Endothelial cell (in vitro differentiated cells): ENCODE measurements around the gene TAF5. TPM values are rescaled to one million over a fixed set of nuclear protein-coding genes. Genes with fewer than 3 reads are reported as not detected.
A peak's percentile ranks its signal among the peaks of the same experiment; 100 is the strongest.

Experiments
- DNase-seq: peaks from one replicate; pipeline ENCODE4 v3.0.0; 2021; ENCODE audit warnings: low spot score
- H3K27ac Mint-ChIP-seq: one replicate; pipeline ENCODE4 v1.8.0; 2021; ENCODE audit warnings: mixed read lengths, inconsistent platforms; ENCODE audit not compliant: unreplicated experiment
- H3K27me3 Mint-ChIP-seq: one replicate; pipeline ENCODE4 v1.8.0; 2021; ENCODE audit warnings: mild to moderate bottlenecking, moderate library complexity, mixed read lengths, inconsistent platforms; ENCODE audit not compliant: unreplicated experiment
- H3K36me3 Mint-ChIP-seq: one replicate; pipeline ENCODE4 v1.8.0; 2021; ENCODE audit warnings: mild to moderate bottlenecking, low read depth, mixed read lengths, inconsistent platforms; ENCODE audit not compliant: unreplicated experiment
- H3K4me1 Mint-ChIP-seq: one replicate; pipeline ENCODE4 v1.8.0; 2021; ENCODE audit warnings: mild to moderate bottlenecking, mixed read lengths, inconsistent platforms; ENCODE audit not compliant: unreplicated experiment
- H3K4me3 Mint-ChIP-seq: one replicate; pipeline ENCODE4 v1.8.0; 2021; ENCODE audit warnings: mild to moderate bottlenecking, mixed read lengths, inconsistent platforms; ENCODE audit not compliant: unreplicated experiment
- H3K9me3 Mint-ChIP-seq: one replicate; pipeline ENCODE4 v1.8.0; 2021; ENCODE audit warnings: mixed read lengths, inconsistent platforms; ENCODE audit not compliant: unreplicated experiment
- total RNA-seq: library from RNA; stranded (reverse); fragmentation: NEBNext Ultra II Directional; extraction: Animal tissue kit (Norgen Biotek cat#: 25700); gene quantifications from one replicate; pipeline ENCODE4 v1.2.1, GENCODE V29; 2021; ENCODE audit not compliant: unreplicated experiment
- TF ChIP-seq, protein P1 (sequence below): fragments of 200-600 bp; sonication (generic); IDR thresholded peaks from one replicate; pipeline ENCODE4 v1.5.0; 2021; ENCODE audit warnings: antibody characterized with exemption; ENCODE audit not compliant: unreplicated experiment

Gene TAF5
- total RNA-seq, 1 donor from 2014 or later, result 5.7 TPM

DNA sequence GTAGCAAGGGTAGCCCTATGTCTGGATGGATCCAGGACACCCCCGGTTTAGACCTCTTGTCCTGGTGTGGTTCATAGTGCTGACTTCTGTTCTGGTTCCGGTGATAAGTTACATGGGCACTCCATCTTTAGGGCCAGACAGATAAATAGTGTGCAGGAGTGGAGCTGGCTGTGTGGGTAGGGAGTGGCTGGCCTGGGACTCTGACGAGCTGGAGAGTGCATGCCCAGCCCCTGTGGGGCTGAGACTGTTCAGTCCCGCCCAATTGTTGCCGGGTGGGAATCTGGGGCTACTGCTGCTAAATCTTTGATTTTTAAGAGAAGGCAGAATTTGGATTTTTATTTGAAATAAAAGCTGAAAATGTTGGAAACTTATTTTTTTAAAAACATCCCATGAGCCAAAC lies 56.0 kb downstream of the TAF5 start:
- Mint-ChIP-seq H3K4me3 (peak overlapping the region; percentile 11), H3K9me3 (no peaks in the 10 kb centered on the region), H3K4me1 (no peaks in the 10 kb centered on the region), H3K27me3 (peaks cover 2% of the 10 kb centered on the region), H3K36me3 (peaks cover 44% of the 10 kb centered on the region), H3K27ac (no peak overlapping the region)
- no peak for DNase-seq
- TF ChIP-seq, protein P1, sequence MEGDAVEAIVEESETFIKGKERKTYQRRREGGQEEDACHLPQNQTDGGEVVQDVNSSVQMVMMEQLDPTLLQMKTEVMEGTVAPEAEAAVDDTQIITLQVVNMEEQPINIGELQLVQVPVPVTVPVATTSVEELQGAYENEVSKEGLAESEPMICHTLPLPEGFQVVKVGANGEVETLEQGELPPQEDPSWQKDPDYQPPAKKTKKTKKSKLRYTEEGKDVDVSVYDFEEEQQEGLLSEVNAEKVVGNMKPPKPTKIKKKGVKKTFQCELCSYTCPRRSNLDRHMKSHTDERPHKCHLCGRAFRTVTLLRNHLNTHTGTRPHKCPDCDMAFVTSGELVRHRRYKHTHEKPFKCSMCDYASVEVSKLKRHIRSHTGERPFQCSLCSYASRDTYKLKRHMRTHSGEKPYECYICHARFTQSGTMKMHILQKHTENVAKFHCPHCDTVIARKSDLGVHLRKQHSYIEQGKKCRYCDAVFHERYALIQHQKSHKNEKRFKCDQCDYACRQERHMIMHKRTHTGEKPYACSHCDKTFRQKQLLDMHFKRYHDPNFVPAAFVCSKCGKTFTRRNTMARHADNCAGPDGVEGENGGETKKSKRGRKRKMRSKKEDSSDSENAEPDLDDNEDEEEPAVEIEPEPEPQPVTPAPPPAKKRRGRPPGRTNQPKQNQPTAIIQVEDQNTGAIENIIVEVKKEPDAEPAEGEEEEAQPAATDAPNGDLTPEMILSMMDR, result no peak

DNA sequence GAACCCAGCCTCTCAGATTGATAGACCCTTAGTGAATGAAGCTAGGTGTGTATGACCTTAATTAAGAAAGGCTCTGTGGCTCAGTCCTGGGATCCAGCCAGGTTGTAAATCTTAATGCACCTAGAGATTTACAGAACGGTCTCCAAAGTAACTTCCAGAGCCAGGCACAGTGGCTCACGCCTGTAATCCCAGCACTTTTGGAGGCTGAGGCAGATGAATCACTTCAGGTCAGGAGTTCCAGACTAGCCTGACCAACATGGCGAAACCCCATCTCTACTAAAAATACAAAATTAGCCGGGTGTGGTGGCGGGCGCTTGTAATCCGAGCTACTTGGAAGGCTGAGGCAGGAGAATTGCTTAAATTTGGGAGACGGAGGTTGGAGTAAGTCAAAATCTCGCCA lies 60.1 kb downstream of the TAF5 start:
- DNase-seq, result no peak
- peaks cover 39% of the 10 kb centered on the region for H3K36me3 Mint-ChIP-seq
- no peaks in the 10 kb centered on the region for H3K9me3 Mint-ChIP-seq
- no peak overlapping the region for H3K4me3 Mint-ChIP-seq
- TF ChIP-seq, protein P1, result no peak
- H3K4me1 Mint-ChIP-seq, result no peaks in the 10 kb centered on the region
- H3K27me3 Mint-ChIP-seq, result peaks cover 2% of the 10 kb centered on the region
- H3K27ac Mint-ChIP-seq, result no peak overlapping the region

DNA sequence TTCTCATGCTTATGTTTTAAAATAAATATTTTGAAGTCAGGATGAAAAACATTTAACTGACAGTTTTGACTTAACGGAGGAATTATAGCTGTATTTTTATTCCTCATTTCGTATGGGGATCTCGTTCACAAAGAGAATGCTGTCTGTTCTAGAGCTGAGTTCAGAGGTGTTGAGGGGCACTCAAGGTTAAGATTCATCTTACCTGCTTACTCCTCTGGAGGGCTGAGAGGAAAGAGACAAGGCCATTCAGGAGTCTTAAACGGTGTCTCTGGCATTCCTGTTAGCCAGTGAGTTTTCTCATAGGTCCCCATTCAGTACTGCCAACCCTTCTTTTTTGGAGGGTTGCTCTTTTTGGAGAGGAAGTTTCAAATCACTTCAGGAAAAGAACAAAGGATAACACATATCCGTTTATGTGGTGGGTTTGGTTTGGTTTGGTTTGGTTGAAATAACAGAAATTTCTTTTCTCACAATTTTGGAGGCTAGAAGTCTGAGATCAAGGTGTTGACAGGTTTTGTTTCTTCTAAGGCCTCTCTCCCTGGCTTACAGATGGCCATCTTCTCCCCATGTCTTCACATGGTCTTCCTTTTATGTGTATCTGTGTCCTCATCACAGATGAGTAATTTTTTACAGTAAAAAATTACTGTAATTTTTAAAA lies 61.3 kb downstream of the TAF5 start:
- no peak overlapping the region for H3K4me3 Mint-ChIP-seq
- H3K9me3 Mint-ChIP-seq, result no peaks in the 10 kb centered on the region
- H3K27me3 Mint-ChIP-seq, result peaks cover 2% of the 10 kb centered on the region
- no peak overlapping the region for H3K27ac Mint-ChIP-seq
- TF ChIP-seq, protein P1, result no peak
- peaks cover 33% of the 10 kb centered on the region for H3K36me3 Mint-ChIP-seq
- no peak for DNase-seq
- no peaks in the 10 kb centered on the region for H3K4me1 Mint-ChIP-seq

DNA sequence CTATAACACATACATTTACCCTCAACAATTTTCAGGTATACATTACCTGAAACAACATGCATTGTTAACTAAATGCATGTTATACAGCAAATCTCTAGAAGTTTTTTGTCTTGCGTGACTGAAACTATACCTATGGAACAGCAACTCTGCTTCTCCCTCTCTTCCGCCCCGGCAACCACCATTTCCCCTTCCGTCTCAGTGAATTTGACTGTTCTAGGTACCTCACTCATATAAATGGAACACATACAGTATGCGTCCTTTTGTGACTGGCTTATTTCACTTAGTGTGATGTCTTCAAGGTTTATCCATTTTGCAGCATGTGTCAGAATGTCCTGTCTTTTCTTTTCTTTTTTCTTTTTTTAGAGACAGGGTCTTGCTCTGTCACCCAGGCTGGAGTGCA lies 61.9 kb downstream of the TAF5 start:
- H3K27ac Mint-ChIP-seq, result no peak overlapping the region
- DNase-seq, result no peak
- no peak overlapping the region for H3K4me3 Mint-ChIP-seq
- no peaks in the 10 kb centered on the region for H3K9me3 Mint-ChIP-seq
- H3K36me3 Mint-ChIP-seq, result peaks cover 28% of the 10 kb centered on the region
- TF ChIP-seq, protein P1, result no peak
- no peaks in the 10 kb centered on the region for H3K4me1 Mint-ChIP-seq
- peaks cover 2% of the 10 kb centered on the region for H3K27me3 Mint-ChIP-seq

DNA sequence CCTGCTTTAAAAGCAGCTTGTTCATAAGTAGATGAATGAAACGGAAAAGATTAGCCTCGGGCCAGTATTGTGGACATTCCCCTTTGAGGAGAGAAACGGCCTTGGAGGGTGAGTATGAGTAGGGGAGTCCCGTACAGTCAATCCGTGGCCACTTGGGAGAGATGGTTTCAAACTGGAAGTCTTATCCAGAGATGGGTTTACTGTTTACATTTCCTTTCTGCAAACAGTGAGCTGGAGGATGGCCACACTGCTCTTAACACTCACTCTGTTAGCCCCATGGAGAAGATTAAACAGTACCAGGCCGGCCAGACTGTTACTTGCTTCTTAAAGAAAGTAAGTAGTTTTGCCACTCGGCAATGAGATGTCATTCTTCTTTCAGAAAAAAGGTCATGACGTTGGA lies 64.1 kb downstream of the TAF5 start:
- DNase-seq, result no peak
- Mint-ChIP-seq H3K4me1 (no peaks in the 10 kb centered on the region), H3K36me3 (peaks cover 29% of the 10 kb centered on the region), H3K27me3 (no peaks in the 10 kb centered on the region), H3K9me3 (no peaks in the 10 kb centered on the region), H3K27ac (no peak overlapping the region), H3K4me3 (no peak overlapping the region)
- TF ChIP-seq, protein P1, result no peak
